ENCODE results near the gene FOXD2.
A peak's percentile ranks its signal among the peaks of the same experiment; 100 is the strongest.

The FOXD2 gene

DNA sequence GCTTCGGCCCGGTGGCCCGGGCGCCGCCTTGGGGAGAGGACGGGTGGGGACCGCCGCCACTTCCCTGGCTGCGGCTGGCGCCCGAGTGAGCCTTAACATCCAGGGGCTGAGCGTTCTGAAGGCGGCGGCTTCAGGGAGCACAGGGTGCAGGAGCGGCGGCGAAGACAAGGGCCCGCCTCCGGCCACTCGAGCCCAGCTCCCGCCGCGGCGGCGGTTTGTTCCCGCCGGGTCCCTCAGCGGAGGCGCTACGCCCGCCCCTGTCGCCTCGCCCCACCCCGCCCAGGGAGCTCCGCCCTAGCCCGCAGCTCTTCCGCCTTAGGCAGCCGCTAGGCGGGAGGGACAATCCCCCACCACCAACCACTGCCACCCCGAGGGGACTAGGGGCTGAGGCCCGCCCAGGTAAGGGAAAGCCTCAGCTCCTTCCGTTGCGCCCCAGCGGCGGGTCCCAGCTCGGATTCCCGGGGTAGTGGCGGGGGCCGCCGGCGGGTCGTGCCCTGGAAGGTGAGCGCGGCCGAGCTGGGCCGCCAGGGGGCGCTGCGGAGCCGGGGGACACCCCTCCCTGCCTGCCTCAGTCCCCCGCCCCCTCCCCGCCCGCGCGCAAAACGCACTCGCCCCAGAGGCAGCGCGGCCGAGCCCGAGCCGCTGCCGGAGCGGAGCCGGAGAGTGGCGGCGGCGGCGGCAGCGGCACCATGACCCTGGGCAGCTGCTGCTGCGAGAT, at the start of gene FOXD2:
FOXD2 (plus strand) TSS at position 598 of the 718 bp plus-strand sequence; CDS start at position 690, 92 bp downstream.
- TF ChIP-seq, protein P1, sequence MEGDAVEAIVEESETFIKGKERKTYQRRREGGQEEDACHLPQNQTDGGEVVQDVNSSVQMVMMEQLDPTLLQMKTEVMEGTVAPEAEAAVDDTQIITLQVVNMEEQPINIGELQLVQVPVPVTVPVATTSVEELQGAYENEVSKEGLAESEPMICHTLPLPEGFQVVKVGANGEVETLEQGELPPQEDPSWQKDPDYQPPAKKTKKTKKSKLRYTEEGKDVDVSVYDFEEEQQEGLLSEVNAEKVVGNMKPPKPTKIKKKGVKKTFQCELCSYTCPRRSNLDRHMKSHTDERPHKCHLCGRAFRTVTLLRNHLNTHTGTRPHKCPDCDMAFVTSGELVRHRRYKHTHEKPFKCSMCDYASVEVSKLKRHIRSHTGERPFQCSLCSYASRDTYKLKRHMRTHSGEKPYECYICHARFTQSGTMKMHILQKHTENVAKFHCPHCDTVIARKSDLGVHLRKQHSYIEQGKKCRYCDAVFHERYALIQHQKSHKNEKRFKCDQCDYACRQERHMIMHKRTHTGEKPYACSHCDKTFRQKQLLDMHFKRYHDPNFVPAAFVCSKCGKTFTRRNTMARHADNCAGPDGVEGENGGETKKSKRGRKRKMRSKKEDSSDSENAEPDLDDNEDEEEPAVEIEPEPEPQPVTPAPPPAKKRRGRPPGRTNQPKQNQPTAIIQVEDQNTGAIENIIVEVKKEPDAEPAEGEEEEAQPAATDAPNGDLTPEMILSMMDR (IDR thresholded peaks at IDR 0.05) = peak; percentile 95

DNA sequence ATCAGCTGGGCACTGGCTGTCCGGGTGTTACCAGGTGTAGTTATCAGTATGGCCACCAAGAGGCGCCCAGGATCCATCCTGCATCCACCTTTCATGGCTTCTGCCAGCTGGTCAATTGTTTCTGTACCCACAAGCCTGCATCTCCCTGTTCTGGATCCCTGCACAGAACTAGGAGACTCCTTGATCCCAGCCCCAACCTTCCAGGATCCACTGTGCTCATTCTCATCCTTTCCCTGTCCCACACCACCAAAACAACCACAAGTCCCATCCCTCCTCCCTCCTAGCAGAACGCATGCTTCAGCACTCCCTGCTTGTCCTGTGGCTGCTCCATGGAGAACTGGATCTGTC, 49.0 kb upstream of the FOXD2 start:
- TF ChIP-seq, protein P1 (IDR thresholded peaks at IDR 0.05) = peak; percentile 80

DNA sequence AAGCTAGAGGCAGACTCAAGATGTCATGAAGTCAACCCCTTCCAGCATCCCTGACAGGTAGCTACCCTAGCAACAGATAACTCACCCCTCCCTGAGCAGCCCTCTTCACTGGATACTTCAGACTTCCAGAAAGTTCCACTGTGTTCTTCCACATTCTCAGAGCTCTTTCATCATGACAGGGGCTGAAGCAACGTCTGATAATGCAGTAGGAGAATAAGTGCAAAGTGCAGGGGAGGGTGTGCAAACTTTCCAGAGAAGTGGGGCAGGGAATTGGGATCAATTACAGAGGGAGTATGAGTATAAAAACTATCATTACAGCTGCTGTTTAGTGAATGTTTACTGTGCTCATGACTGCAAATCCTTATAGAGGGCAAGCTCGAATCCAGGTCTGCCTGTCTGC, 48.1 kb upstream of the FOXD2 start:
- TF ChIP-seq, protein P1 (IDR thresholded peaks at IDR 0.05) = no peak

DNA sequence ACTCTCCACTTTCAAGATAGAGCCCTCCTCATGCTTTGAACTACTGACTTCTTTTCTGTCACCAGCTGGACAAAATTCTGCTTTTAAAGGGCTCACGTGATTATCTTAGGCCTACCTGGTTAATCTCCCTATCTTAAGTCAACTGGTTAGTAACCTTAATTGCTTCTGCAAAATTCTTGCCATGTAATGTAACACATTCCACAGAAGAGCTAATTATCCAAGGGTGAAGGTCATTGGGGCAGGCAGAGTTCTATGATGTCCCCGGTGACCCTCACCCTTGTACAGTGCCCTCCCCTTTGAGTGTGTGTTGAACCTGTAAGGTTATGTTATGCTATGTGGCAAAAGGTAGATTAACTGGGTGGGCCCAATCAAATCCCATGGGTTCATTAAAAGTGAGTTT, 47.0 kb upstream of the FOXD2 start:
- TF ChIP-seq, protein P1 (IDR thresholded peaks at IDR 0.05) = no peak

DNA sequence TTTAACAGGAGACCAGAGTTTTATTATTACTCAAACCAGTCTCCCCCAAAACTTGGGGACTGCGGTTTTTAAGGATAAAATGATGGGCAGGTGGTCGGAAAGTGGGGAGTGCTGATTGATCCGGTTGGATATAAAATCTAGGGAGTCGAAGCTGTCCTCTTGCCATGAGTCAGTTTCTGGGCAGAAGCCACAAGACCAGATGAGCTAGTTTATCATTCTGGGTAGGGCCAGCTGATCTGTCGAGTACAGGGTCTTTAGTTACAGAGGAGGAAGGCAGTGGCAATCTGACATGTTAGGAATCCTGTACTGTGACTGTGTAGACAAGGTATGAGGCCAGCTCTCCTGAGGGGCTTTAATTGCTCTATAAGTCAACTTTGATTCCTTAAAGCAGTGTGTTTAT, 44.7 kb upstream of the FOXD2 start:
- TF ChIP-seq, protein P1 (IDR thresholded peaks at IDR 0.05) = no peak

DNA sequence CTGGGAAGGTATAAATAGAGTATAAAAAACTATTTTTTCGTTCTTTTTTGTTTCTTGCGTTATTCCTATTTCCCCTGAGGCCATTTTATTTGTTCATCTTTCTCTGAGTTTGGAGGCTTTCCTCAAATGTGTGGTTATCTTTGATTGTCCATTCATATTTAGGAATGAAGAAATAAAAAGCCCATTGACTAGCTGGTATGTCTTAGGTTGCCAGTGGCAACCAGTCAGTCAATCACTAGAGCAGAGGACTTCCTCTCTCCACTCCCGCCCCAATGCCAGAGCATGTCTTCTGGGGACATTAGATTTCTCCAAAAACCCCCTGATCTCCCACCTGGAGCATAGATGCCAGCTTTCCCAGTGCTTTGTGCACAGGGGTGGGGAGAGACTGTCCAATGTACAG, 42.4 kb upstream of the FOXD2 start:
- TF ChIP-seq, protein P1 (IDR thresholded peaks at IDR 0.05) = no peak

DNA sequence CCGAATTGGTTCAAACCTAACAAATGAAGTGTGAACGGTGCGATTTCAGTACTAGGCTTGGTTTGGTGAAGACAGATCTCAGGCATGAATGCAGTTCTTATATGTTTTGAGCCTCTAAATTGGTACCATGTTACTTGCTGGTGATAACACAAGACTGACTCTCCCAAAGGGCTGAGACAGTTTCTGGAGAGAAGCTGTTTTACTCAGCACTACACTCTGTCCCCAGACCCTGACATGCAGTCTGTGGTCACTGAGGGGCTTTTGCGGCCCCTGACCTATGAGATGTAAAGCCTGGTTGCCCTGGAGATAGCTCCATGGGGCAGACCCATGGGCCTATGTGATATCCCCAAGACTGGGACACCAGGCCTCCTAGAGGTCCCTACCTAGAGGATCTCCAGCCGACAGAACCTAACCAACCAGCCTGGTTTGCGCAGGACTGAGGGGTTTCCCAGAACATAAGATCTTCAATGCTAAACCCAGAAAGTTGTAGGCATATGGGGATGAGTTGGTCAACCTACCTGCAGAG, 41.1 kb upstream of the FOXD2 start:
- TF ChIP-seq, protein P1 (IDR thresholded peaks at IDR 0.05) = no peak
